SJCRH30 (cell line): ENCODE measurements around the gene AP2B1. TPM values are rescaled to one million over a fixed set of nuclear protein-coding genes. Genes with fewer than 3 reads are reported as not detected.

Experiments used
- DNase-seq, 2 experiments: peaks; one replicate each; pipeline ENCODE4 v3.0.0-alpha.2; 2015 to 2020
- H3K27ac ChIP-seq: fragments of 250-450 bp; sonication (Bioruptor Pico); 2 replicates; pipeline ENCODE4 v1.5.1; 2020; ENCODE audit warnings: mild to moderate bottlenecking, moderate library complexity
- H3K27me3 ChIP-seq: fragments of 250-450 bp; sonication (Bioruptor Pico); 2 replicates; pipeline ENCODE4 v1.5.1; 2020; ENCODE audit warnings: mild to moderate bottlenecking, moderate library complexity
- H3K36me3 ChIP-seq: fragments of 250-450 bp; sonication (Bioruptor Pico); 2 replicates; pipeline ENCODE4 v1.5.1; 2020; ENCODE audit warnings: mild to moderate bottlenecking, moderate library complexity
- H3K4me1 ChIP-seq: fragments of 250-450 bp; sonication (Bioruptor Pico); 2 replicates; pipeline ENCODE4 v1.5.1; 2020; ENCODE audit warnings: mild to moderate bottlenecking, moderate library complexity
- H3K4me3 ChIP-seq: fragments of 250-450 bp; sonication (Bioruptor Pico); 2 replicates; pipeline ENCODE4 v1.5.1; 2020; ENCODE audit warnings: mild to moderate bottlenecking, moderate library complexity
- H3K9me3 ChIP-seq: fragments of 250-450 bp; sonication (Bioruptor Pico); replicated peaks from 2 replicates; pipeline ENCODE4 v1.5.1; 2020; ENCODE audit warnings: mild to moderate bottlenecking, moderate library complexity
- total RNA-seq: library from RNA; depleted of rRNA; stranded (reverse); fragments of >200 nt; shearing (Covaris generic); gene quantifications from 2 replicates; pipeline ENCODE4 v1.2.3, GENCODE V29; 2014; rRNA removed

Gene AP2B1
- total RNA-seq, 1 experiment from 2014 or later, result 123 TPM

DNA sequence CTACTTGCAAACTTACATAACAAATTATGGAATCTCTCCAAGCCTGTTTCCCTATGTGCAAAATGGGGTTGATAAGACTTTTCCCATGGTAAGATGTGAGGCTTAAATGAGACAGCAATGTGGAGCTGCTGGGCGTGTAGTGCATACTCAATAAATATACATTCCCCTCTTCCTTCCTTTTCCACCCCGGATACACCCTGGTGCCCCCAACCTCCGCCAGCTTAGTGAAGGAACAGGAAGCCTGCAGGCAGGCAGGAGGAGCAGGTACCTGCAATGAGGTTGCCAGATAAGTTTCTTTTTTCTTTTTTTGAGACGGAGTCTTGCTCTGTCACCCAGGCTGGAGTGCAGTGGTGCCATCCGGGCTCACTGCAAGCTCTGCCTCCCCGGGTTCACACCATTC, 188.5 kb downstream of the AP2B1 start:
- Histone ChIP-seq H3K9me3 (no peaks in the 10 kb centered on the region), H3K4me3 (no peak overlapping the region), H3K36me3 (no peaks in the 10 kb centered on the region), H3K4me1 (peaks cover 28% of the 10 kb centered on the region), H3K27me3 (peaks cover 44% of the 10 kb centered on the region), H3K27ac (no peak overlapping the region)
- no peak for DNase-seq

Other genes starting within 250 kb of the AP2B1 start
- gene SLFN11, start 213.7 kb upstream of the AP2B1 start, total RNA-seq, result 16.5 and 18.6 TPM in 2 replicates
- 16.3 and 19.0 TPM in 2 replicates for gene SLFN12, start 154.8 kb upstream of the AP2B1 start, total RNA-seq
- 0.28 and 0.69 TPM in 2 replicates for gene SLFN13, start 138.6 kb upstream of the AP2B1 start, total RNA-seq
- gene SLFN12L, start 49.6 kb upstream of the AP2B1 start, total RNA-seq, result not detected in 2 replicates
- not detected in 2 replicates for gene SLFN14, start 26.5 kb upstream of the AP2B1 start, total RNA-seq
- 8.4 and 9.4 TPM in 2 replicates for gene PEX12, start 8.8 kb upstream of the AP2B1 start, total RNA-seq
- gene RASL10B, start 144.3 kb downstream of the AP2B1 start, total RNA-seq, result 28.3 and 29.2 TPM in 2 replicates
- not detected in 2 replicates for gene GAS2L2, start 165.9 kb downstream of the AP2B1 start, total RNA-seq
- not detected in 2 replicates for gene C17orf50, start 173.6 kb downstream of the AP2B1 start, total RNA-seq
- gene MMP28, start 208.3 kb downstream of the AP2B1 start, total RNA-seq, result not detected in 2 replicates
- 43.9 and 60.6 TPM in 2 replicates for gene TAF15, start 222.2 kb downstream of the AP2B1 start, total RNA-seq